Measurements from ENCODE around the gene STK17A. TPM values are rescaled to one million over a fixed set of nuclear protein-coding genes. Genes with fewer than 3 reads are reported as not detected.

STK17A gene
- total and polyA plus RNA-seq, 2 donors from 2014 or later = 12.8 to 15.5 TPM

- Histone ChIP-seq H3K27ac (ENCODE audit: low read depth in 2 of 2, low read length in 2 of 2) (no peak overlapping the region), H3K9ac (ENCODE audit: low read length in 3 of 3) (no peak overlapping the region), H3K36me3 (ENCODE audit: control insufficient read depth in 2 of 3, insufficient read depth in 3 of 3, low read length in 3 of 3) (no peaks in the 10 kb centered on the region), H3K9me3 (ENCODE audit: control insufficient read depth in 2 of 3, insufficient read depth in 1 of 3, low read length in 3 of 3) (no peaks in the 10 kb centered on the region), H3K4me1 (ENCODE audit: control insufficient read depth in 2 of 3, insufficient read depth in 2 of 3, low read depth in 1 of 3, low read length in 3 of 3) (peaks cover 0 to 27% (median 8%) of the 10 kb centered on the region in 3 donors), H3K27me3 (ENCODE audit: control insufficient read depth, insufficient read depth, low read length) (no peaks in the 10 kb centered on the region), H3K4me3 (ENCODE audit: low read length in 3 of 3) (no peak overlapping the region)
- TF ChIP-seq CTCF (IDR thresholded peaks at IDR 0.05; ENCODE audit: borderline replicate concordance, extremely low read depth, insufficient read depth) = no peak
- intact Hi-C loops (cut with DNase I) = no loop called here
- FAIRE-seq (no peak), DNase-seq (no peak)
Measured at GRCh38 chr7:43653466-43653865, 70.6 kb downstream of the STK17A start.

- no peak overlapping the region for H3K4me3 ChIP-seq (ENCODE audit: low read length in 3 of 3)
- no peaks in the 10 kb centered on the region for H3K9me3 ChIP-seq (ENCODE audit: control insufficient read depth in 2 of 3, insufficient read depth in 1 of 3, low read length in 3 of 3)
- H3K27ac ChIP-seq (ENCODE audit: low read depth in 2 of 2, low read length in 2 of 2) = no peak overlapping the region
- H3K9ac ChIP-seq (ENCODE audit: low read length in 3 of 3) = no peak overlapping the region
- FAIRE-seq (no peak), DNase-seq (no peak)
- H3K36me3 ChIP-seq (ENCODE audit: control insufficient read depth in 2 of 3, insufficient read depth in 3 of 3, low read length in 3 of 3) = no peaks in the 10 kb centered on the region
- intact Hi-C loops (cut with DNase I) = no loop called here
- no peak for TF ChIP-seq CTCF (IDR thresholded peaks at IDR 0.05; ENCODE audit: borderline replicate concordance, extremely low read depth, insufficient read depth)
- peaks cover 0 to 27% (median 11%) of the 10 kb centered on the region in 3 donors for H3K4me1 ChIP-seq (ENCODE audit: control insufficient read depth in 2 of 3, insufficient read depth in 2 of 3, low read depth in 1 of 3, low read length in 3 of 3)
- H3K27me3 ChIP-seq (ENCODE audit: control insufficient read depth, insufficient read depth, low read length) = no peaks in the 10 kb centered on the region
Measured at GRCh38 chr7:43653891-43654504, 71.1 kb downstream of the STK17A start.

GRCh38 chr7:43655584-43655983 is 72.7 kb downstream of the STK17A start:
- H3K27ac ChIP-seq (ENCODE audit: low read depth in 2 of 2, low read length in 2 of 2) = no peak overlapping the region
- no peak for TF ChIP-seq CTCF (IDR thresholded peaks at IDR 0.05; ENCODE audit: borderline replicate concordance, extremely low read depth, insufficient read depth)
- intact Hi-C loops (cut with DNase I) = no loop called here

GRCh38 chr7:43656997-43657396 is 74.1 kb downstream of the STK17A start:
- no peak for TF ChIP-seq CTCF (IDR thresholded peaks at IDR 0.05; ENCODE audit: borderline replicate concordance, extremely low read depth, insufficient read depth)
- Histone ChIP-seq H3K36me3 (ENCODE audit: control insufficient read depth in 2 of 3, insufficient read depth in 3 of 3, low read length in 3 of 3) (no peaks in the 10 kb centered on the region), H3K4me3 (ENCODE audit: low read length in 3 of 3) (no peak overlapping the region), H3K9ac (ENCODE audit: low read length in 3 of 3) (no peak overlapping the region), H3K4me1 (ENCODE audit: control insufficient read depth in 2 of 3, insufficient read depth in 2 of 3, low read depth in 1 of 3, low read length in 3 of 3) (peaks cover 0 to 28% (median 4%) of the 10 kb centered on the region in 3 donors), H3K27me3 (ENCODE audit: control insufficient read depth, insufficient read depth, low read length) (no peaks in the 10 kb centered on the region), H3K9me3 (ENCODE audit: control insufficient read depth in 2 of 3, insufficient read depth in 1 of 3, low read length in 3 of 3) (no peaks in the 10 kb centered on the region), H3K27ac (ENCODE audit: low read depth in 2 of 2, low read length in 2 of 2) (no peak overlapping the region)
- FAIRE-seq (no peak), DNase-seq (no peak)
- intact Hi-C loops (cut with DNase I) = no loop called here

More at GRCh38 chr7:43655584-43655983, 72.7 kb downstream of the STK17A start:
- Histone ChIP-seq H3K36me3 (ENCODE audit: control insufficient read depth in 2 of 3, insufficient read depth in 3 of 3, low read length in 3 of 3) (no peaks in the 10 kb centered on the region), H3K9me3 (ENCODE audit: control insufficient read depth in 2 of 3, insufficient read depth in 1 of 3, low read length in 3 of 3) (no peaks in the 10 kb centered on the region), H3K4me3 (ENCODE audit: low read length in 3 of 3) (no peak overlapping the region), H3K4me1 (ENCODE audit: control insufficient read depth in 2 of 3, insufficient read depth in 2 of 3, low read depth in 1 of 3, low read length in 3 of 3) (peaks cover 0 to 37% (median 4%) of the 10 kb centered on the region in 3 donors), H3K27me3 (ENCODE audit: control insufficient read depth, insufficient read depth, low read length) (no peaks in the 10 kb centered on the region), H3K9ac (ENCODE audit: low read length in 3 of 3) (no peak overlapping the region)
- no peak for DNase-seq
- FAIRE-seq = no peak
